Measurements from ENCODE around the gene HOXB9. TPM values are rescaled to one million over a fixed set of nuclear protein-coding genes. Genes with fewer than 3 reads are reported as not detected.

The HOXB9 gene
- total RNA-seq, 4 donors from 2014 or later, result not detected

DNA sequence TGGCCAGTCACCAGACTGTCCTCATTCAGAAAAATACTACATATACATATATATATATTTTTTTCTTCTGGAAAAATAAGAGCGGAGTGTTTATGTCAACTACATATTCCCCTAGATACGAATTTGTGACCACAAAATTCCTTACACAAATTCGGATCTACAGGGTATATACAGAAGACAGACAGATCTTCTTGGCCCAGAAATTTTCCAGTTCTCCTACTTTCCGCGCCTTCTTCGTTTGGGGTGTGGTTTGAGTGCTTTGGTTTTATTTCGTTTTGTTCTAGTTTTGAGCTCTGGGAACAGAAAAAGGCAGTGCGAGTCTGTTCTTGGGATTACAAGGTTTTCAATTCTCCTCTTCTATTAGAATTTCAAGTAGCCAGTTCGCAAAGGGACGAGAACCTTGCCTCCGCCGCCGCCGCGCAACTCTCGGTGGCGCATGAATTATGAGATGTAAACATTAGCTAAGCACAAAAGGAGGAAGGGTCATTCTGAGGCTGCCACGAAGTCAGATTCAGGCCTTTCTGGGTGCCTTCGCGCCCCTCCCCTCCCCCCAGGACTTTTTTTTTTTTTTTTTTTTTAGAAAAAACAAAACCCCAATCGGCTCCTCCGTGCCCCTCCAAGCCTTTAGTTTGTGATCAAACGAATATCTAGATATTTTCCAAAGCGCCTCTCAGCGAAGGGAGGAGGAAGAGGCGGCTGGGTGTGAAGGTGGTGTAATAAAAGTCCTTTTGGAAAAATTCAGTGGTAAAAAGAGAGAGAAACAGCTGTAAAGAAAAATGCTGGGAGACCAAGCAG, 46.2 kb downstream of the HOXB9 start:
- Histone ChIP-seq H3K27ac (peak overlapping the region; percentile 91 to 98 (median 96)), H3K4me1 (peaks cover 7 to 85% (median 8%) of the 10 kb centered on the region in 3 donors), H3K27me3 (no peaks in the 10 kb centered on the region), H3K36me3 (no peaks in the 10 kb centered on the region), H3K9me3 (no peaks in the 10 kb centered on the region), H3K4me3 (peak overlapping the region in 1 of 2 donors; percentile 81)
- 59 to 67% methylated on average over 8 to 23 of the region's 26 CpGs for WGBS, 2 donors (ENCODE audit: low coverage in 1 of 2)
- no peak for ATAC-seq
- TF ChIP-seq POLR2AphosphoS5 (IDR thresholded peaks at IDR 0.05) (peak; percentile 81), EP300 (IDR thresholded peaks at IDR 0.05) (no peak), POLR2A (IDR thresholded peaks at IDR 0.05) (no peak)
- TF ChIP-seq, protein P1, sequence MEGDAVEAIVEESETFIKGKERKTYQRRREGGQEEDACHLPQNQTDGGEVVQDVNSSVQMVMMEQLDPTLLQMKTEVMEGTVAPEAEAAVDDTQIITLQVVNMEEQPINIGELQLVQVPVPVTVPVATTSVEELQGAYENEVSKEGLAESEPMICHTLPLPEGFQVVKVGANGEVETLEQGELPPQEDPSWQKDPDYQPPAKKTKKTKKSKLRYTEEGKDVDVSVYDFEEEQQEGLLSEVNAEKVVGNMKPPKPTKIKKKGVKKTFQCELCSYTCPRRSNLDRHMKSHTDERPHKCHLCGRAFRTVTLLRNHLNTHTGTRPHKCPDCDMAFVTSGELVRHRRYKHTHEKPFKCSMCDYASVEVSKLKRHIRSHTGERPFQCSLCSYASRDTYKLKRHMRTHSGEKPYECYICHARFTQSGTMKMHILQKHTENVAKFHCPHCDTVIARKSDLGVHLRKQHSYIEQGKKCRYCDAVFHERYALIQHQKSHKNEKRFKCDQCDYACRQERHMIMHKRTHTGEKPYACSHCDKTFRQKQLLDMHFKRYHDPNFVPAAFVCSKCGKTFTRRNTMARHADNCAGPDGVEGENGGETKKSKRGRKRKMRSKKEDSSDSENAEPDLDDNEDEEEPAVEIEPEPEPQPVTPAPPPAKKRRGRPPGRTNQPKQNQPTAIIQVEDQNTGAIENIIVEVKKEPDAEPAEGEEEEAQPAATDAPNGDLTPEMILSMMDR (IDR thresholded peaks at IDR 0.05), result no peak

DNA sequence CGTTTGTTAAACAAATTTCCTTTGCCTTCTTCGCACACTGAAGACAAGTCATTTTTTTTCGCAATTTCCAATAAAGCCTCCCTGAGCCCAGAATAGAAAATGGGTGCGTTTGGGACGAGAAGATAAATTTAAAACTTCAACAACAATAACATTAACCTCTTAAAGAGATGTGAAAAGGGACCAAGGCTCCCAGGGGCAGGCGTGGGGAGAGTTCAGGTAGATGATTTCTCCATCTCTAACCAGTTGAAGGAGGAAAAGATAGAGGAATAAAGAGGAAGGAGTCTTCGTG, 46.7 kb downstream of the HOXB9 start:
- Histone ChIP-seq H3K4me3 (peak overlapping the region in 1 of 2 donors; percentile 81), H3K9me3 (no peaks in the 10 kb centered on the region), H3K4me1 (peaks cover 7 to 85% (median 8%) of the 10 kb centered on the region in 3 donors), H3K36me3 (no peaks in the 10 kb centered on the region), H3K27me3 (no peaks in the 10 kb centered on the region), H3K27ac (peak overlapping the region; percentile 96 to 98 (median 97))
- ATAC-seq, result no peak
- 47 to 60% methylated on average over 7 of the region's 7 CpGs for WGBS, 2 donors (ENCODE audit: low coverage in 1 of 2)
- TF ChIP-seq POLR2A (IDR thresholded peaks at IDR 0.05), result no peak
- TF ChIP-seq EP300 (IDR thresholded peaks at IDR 0.05), result no peak
- no peak for TF ChIP-seq POLR2AphosphoS5 (IDR thresholded peaks at IDR 0.05)
- TF ChIP-seq, protein P1 (IDR thresholded peaks at IDR 0.05), result no peak

DNA sequence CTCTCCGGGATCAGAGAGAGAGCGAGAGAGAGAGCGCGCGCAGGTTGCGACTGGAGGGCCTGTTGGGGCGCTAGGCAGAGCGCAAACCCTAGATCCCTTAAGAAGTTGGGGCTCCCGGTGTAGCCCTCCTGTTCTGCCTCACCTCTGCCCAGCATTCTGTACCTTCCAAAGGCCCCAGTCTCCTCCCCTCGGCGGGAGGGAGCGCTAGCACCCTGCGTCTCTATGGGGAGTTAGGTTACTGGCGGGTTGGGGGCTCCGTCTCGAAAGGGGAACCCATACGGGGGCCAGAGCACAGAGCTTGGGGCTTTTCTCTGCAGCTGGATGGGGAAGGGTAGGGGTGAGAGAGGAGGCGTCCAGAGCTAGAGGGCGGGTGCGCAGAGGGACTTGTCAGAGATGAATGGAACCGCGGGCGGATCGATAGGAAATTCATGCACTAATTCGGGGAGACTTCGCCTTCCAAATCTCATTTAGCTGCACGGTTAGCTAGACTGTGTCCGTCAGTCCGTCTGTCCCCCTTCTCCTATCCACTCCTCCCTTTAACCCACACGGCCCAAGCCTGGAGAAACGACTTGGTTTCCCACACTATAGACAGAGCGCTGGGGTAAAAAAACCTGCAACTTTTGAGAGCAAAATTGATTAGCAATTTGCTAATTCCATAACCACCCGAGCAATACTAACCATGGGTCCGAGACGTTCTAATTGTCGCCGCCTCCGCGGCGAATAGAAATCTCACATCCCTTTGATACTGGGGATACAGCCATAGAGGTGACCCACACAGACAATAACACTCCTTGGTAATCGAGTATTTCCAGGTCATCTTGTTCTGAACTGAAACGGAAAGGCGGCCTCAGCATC, 47.3 kb downstream of the HOXB9 start:
- TF ChIP-seq, protein P1 (IDR thresholded peaks at IDR 0.05), result no peak
- TF ChIP-seq POLR2A (IDR thresholded peaks at IDR 0.05) (no peak), POLR2AphosphoS5 (IDR thresholded peaks at IDR 0.05) (no peak), EP300 (IDR thresholded peaks at IDR 0.05) (no peak)
- Histone ChIP-seq H3K36me3 (no peaks in the 10 kb centered on the region), H3K27ac (peak overlapping the region; percentile 97 to 98 (median 97)), H3K4me3 (peak overlapping the region; percentile 66 to 81), H3K9me3 (no peaks in the 10 kb centered on the region), H3K4me1 (peaks cover 7 to 85% (median 8%) of the 10 kb centered on the region in 3 donors), H3K27me3 (no peaks in the 10 kb centered on the region)
- 23 to 41% methylated on average over 21 to 22 of the region's 43 CpGs for WGBS, 2 donors (ENCODE audit: low coverage in 1 of 2)
- ATAC-seq, result no peak

DNA sequence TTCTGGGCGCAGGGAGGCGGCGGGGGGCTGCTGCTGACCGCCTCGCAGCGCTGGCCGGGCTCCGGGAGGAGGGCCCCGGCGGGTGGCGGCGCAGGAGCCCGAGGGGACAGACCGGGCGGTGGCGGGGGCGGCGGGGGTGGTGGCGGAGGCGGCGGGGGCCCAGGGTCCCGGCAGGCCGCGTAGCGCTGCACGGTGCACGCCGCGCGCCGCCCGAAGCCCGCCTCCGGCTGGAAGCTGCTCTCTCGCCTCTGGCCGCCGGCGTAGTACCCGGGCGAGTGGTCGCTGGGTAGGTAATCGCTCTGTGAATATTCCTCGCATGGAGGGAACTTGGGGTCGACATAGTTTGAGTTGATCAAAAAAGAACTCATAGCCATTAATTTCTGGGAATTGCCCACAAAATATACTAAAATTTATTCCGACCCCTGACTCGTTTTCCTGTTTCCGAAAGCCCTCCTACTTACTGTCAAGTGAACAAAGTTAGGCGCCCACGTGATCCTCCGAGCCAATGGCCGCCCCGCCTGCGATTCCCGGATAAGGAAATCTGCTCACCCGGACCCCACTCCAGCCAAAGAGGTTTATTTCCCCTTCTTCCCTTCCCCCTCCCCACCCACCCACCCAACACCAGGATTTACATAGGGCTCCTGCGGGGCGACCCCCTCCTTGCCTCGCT, 48.1 kb downstream of the HOXB9 start, which contains the start of gene HOXB4:
Gene HOXB4, minus strand, starts transcription at position 405 of the 670 bp plus-strand sequence. Its CDS starts 31 bp downstream, at position 374.
- Histone ChIP-seq H3K27ac (peak within 1 kb of the TSS; percentile 97 to 98 (median 97)), H3K9me3 (no peaks in the 10 kb centered on the region), H3K4me3 (peak within 1 kb of the TSS; percentile 66 to 81), H3K36me3 (no peaks in the 10 kb centered on the region), H3K27me3 (no peaks in the 10 kb centered on the region), H3K4me1 (peaks cover 7 to 85% (median 8%) of the 10 kb centered on the region in 3 donors)
- 0 to 1% methylated on average over 11 of the region's 58 CpGs for WGBS, 2 donors (ENCODE audit: low coverage in 1 of 2)
- TF ChIP-seq, protein P1 (IDR thresholded peaks at IDR 0.05), result no peak
- TF ChIP-seq POLR2A (IDR thresholded peaks at IDR 0.05) (no peak), POLR2AphosphoS5 (IDR thresholded peaks at IDR 0.05) (peak; percentile 36)
- peak; percentile 66 for ATAC-seq
